ENCODE data around the gene OASL. TPM values are rescaled to one million over a fixed set of nuclear protein-coding genes. Genes with fewer than 3 reads are reported as not detected.

Gene OASL
- total and polyA plus RNA-seq, 9 donors, result 0.12 to 2.8 (median 0.39) TPM; not detected in 1

GRCh38 chr12:121059031-121059898 is 20.2 kb upstream of the OASL start:
- intact Hi-C loops (cut with DNase I), result no loop called here
- DNase-seq, result no peak
- TF ChIP-seq EP300 (IDR thresholded peaks at IDR 0.05), result no peak
- TF ChIP-seq, protein P1, sequence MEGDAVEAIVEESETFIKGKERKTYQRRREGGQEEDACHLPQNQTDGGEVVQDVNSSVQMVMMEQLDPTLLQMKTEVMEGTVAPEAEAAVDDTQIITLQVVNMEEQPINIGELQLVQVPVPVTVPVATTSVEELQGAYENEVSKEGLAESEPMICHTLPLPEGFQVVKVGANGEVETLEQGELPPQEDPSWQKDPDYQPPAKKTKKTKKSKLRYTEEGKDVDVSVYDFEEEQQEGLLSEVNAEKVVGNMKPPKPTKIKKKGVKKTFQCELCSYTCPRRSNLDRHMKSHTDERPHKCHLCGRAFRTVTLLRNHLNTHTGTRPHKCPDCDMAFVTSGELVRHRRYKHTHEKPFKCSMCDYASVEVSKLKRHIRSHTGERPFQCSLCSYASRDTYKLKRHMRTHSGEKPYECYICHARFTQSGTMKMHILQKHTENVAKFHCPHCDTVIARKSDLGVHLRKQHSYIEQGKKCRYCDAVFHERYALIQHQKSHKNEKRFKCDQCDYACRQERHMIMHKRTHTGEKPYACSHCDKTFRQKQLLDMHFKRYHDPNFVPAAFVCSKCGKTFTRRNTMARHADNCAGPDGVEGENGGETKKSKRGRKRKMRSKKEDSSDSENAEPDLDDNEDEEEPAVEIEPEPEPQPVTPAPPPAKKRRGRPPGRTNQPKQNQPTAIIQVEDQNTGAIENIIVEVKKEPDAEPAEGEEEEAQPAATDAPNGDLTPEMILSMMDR (IDR thresholded peaks at IDR 0.05), result no peak
- TF ChIP-seq POLR2A (IDR thresholded peaks at IDR 0.05), result no peak
- no peak overlapping the region for H3K4me3 ChIP-seq
- H3K36me3 ChIP-seq, result no peaks in the 10 kb centered on the region
- H3K27me3 ChIP-seq, result no peaks in the 10 kb centered on the region
- H3K9me3 ChIP-seq, result no peaks in the 10 kb centered on the region
- no peak overlapping the region for H3K27ac ChIP-seq
- WGBS, 3 donors, result 84 to 88% (median 86%) methylated on average over 10 of the region's 10 CpGs
- peaks cover 7% of the 10 kb centered on the region for H3K4me1 ChIP-seq (ENCODE audit: insufficient read depth)

- no peak for TF ChIP-seq EP300 (IDR thresholded peaks at IDR 0.05)
- TF ChIP-seq, protein P1 (IDR thresholded peaks at IDR 0.05), result no peak
- no peak for TF ChIP-seq POLR2A (IDR thresholded peaks at IDR 0.05)
- no peak for DNase-seq
- 35 to 63% (median 35%) methylated on average over 9 of the region's 9 CpGs for WGBS, 3 donors
These were observed 18.7 kb upstream of the OASL start for GRCh38 chr12:121057794-121058193.

DNA sequence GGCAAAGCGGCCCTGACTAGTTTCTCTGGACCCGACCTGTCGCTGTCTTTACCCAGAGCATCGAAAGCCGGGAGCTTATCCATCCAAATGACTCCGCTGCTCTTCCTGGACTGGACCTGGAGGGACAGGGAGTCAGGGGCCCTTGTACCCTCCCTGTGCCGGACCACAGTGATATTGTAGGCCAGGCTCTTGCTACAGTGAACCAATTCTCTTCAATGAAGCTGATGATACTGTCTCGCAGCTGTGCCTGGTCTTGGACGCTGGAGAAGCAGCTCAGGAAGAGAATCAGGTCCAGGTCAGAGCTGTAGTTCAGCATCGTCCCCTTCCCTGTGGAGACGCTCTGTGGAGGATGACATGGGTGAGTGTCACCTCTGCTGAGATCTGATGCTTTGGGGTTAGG is 14.7 kb upstream of the OASL start:
- H3K9me3 ChIP-seq, result no peaks in the 10 kb centered on the region
- WGBS, 3 donors, result 87 to 93% (median 90%) methylated on average over 11 of the region's 11 CpGs
- H3K4me3 ChIP-seq, result no peak overlapping the region
- no peak for TF ChIP-seq EP300 (IDR thresholded peaks at IDR 0.05)
- no peak for TF ChIP-seq POLR2A (IDR thresholded peaks at IDR 0.05)
- TF ChIP-seq, protein P1 (IDR thresholded peaks at IDR 0.05), result no peak
- no peak overlapping the region for H3K27ac ChIP-seq
- no peaks in the 10 kb centered on the region for H3K36me3 ChIP-seq
- H3K4me1 ChIP-seq (ENCODE audit: insufficient read depth), result peaks cover 4% of the 10 kb centered on the region
- intact Hi-C loops (cut with DNase I), result no loop called here
- DNase-seq, result no peak
- no peaks in the 10 kb centered on the region for H3K27me3 ChIP-seq

More at GRCh38 chr12:121057794-121058193, 18.7 kb upstream of the OASL start:
- H3K4me1 ChIP-seq (ENCODE audit: insufficient read depth), result peaks cover 7% of the 10 kb centered on the region
- intact Hi-C loops (cut with DNase I), result no loop called here
- no peaks in the 10 kb centered on the region for H3K27me3 ChIP-seq
- no peaks in the 10 kb centered on the region for H3K9me3 ChIP-seq
- no peaks in the 10 kb centered on the region for H3K36me3 ChIP-seq
- H3K4me3 ChIP-seq, result no peak overlapping the region
- no peak overlapping the region for H3K27ac ChIP-seq

DNA sequence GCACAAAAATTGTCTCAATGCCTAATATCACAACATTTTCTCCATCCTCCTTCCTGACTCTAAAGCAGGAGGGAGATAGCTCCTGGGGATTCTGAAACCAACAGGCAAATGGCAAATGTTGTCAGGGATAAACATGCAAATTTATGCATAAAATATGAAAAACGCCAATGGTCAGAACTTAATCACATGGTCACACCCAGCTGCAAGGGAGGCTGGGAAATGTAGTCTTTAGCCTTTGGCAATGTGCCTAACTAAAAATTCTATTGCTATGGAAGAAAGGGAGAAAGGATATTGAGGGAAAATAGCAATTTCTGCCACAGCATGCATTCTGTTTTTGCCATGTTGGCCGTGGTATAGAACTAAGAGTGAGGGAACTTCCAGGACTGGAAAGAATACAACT is 11.7 kb upstream of the OASL start:
- H3K4me1 ChIP-seq (ENCODE audit: insufficient read depth), result no peaks in the 10 kb centered on the region
- H3K36me3 ChIP-seq, result no peaks in the 10 kb centered on the region
- TF ChIP-seq, protein P1 (IDR thresholded peaks at IDR 0.05), result no peak
- TF ChIP-seq POLR2A (IDR thresholded peaks at IDR 0.05), result no peak
- TF ChIP-seq EP300 (IDR thresholded peaks at IDR 0.05), result no peak
- intact Hi-C loops (cut with DNase I), result no loop called here
- no peak overlapping the region for H3K4me3 ChIP-seq
- H3K27me3 ChIP-seq, result no peaks in the 10 kb centered on the region
- H3K9me3 ChIP-seq, result no peaks in the 10 kb centered on the region
- no peak for DNase-seq
- WGBS, 3 donors, result 42 to 65% (median 53%) methylated on average over 2 of the region's 2 CpGs
- H3K27ac ChIP-seq, result no peak overlapping the region
